HCT116 (cell line): ENCODE measurements around the gene AGER. TPM values are rescaled to one million over a fixed set of nuclear protein-coding genes. Genes with fewer than 3 reads are reported as not detected.

ENCODE experiments used
- ATAC-seq: fragments of 200-7000 bp; cut with Tn5 transposase; 2 replicates; pipeline ENCODE4 v1.9.1; 2020; ENCODE audit warnings: mild to moderate bottlenecking, moderate library complexity
- BruUV-seq: library from RNA; stranded (reverse); fragments of 400-500 nt; replicated peaks from 2 replicates; lab custom pipeline; 2021; lab: Mats Ljungman, UMichigan
- CTCF ChIA-PET: fragments of 300-600 bp; sonication (Branson Sonifier 250); formaldehyde crosslinking; loops from one replicate; lab custom pipeline; 2021; ENCODE audit warnings: antibody characterized with exemption; lab: Charles Lee
- POLR2A ChIA-PET: fragments of 300-600, 350-600 bp; sonication (Branson Sonifier 250); formaldehyde crosslinking; loops from one replicate; lab custom pipeline; 2021; ENCODE audit warnings: antibody characterized with exemption; lab: Charles Lee
- RAD21 ChIA-PET, 2 experiments: fragments of 300-600 bp; sonication (Branson Sonifier 250); formaldehyde crosslinking; loops; one replicate each; lab custom pipeline; 2023; ENCODE audit warnings: low total read pairs in 2 of 2; ENCODE audit not compliant: uncharacterized antibody in 2 of 2, unreplicated experiment in 2 of 2, low non-redundant PET in 1 of 2; lab: Charles Lee
- DNase-seq: peaks from one replicate; pipeline ENCODE4 v3.0.0-alpha.2; 2010; ENCODE audit warnings: low read depth, low spot score
- H2AFZ ChIP-seq: fragments of 200-600 bp; shearing (Covaris generic), sonication (generic); 2 replicates; pipeline ENCODE4 v1.6.1; 2017; ENCODE audit warnings: low read depth, mixed run types, mixed read lengths, antibody characterized with exemption, low read length; ENCODE audit not compliant: poor library complexity, severe bottlenecking
- H3K27ac ChIP-seq: 2 replicates; pipeline ENCODE4 v1.5.1; 2012; ENCODE audit warnings: low read depth, low read length
- H3K27me3 ChIP-seq: fragments of 200-600 bp; sonication (generic); 2 replicates; pipeline ENCODE4 v1.6.1; 2016; ENCODE audit warnings: mixed run types, low read length, mixed read lengths; ENCODE audit not compliant: insufficient read depth
- H3K36me3 ChIP-seq, 2 experiments: fragments of 200-500 bp in 1 of 2; fragments of 200-600 bp in 1 of 2; sonication (Bioruptor generic) in 1 of 2; sonication (generic) in 1 of 2; 2 replicates each; pipeline versions ENCODE4 v1.5.1 to v1.6.1; 2014 to 2016; ENCODE audit warnings: low read length in 2 of 2, inconsistent platforms in 1 of 2, mixed read lengths in 1 of 2, mixed run types in 1 of 2; ENCODE audit not compliant: insufficient read depth in 2 of 2, control insufficient read depth in 1 of 2
- H3K4me1 ChIP-seq, 2 experiments: fragments of 200-600 bp in 1 of 2; sonication (generic) in 1 of 2; 2 replicates each; pipeline versions ENCODE4 v1.5.1 to v1.6.1; 2012 to 2017; ENCODE audit warnings: low read length in 2 of 2, inconsistent platforms in 1 of 2, mild to moderate bottlenecking in 1 of 2, mixed read lengths in 1 of 2, mixed run types in 1 of 2, moderate library complexity in 1 of 2; ENCODE audit not compliant: insufficient read depth in 2 of 2, control insufficient read depth in 1 of 2
- H3K4me2 ChIP-seq: fragments of 200-600 bp; sonication (generic); 2 replicates; pipeline ENCODE4 v1.6.1; 2017; ENCODE audit warnings: mixed run types, low read length, mixed read lengths
- H3K4me3 ChIP-seq, 2 experiments: fragments of 200-600 bp in 1 of 2; sonication (generic) in 1 of 2; replicated peaks in 1 of 2; 2 replicates each; pipeline ENCODE4 v1.5.1; 2011 to 2016; ENCODE audit warnings: low read length in 2 of 2, control low read depth in 1 of 2, low read depth in 1 of 2, mild to moderate bottlenecking in 1 of 2, mixed read lengths in 1 of 2, mixed run types in 1 of 2
- H3K79me2 ChIP-seq: fragments of 200-600 bp; sonication (generic); 2 replicates; pipeline ENCODE4 v1.6.1; 2017; ENCODE audit warnings: mild to moderate bottlenecking, mixed run types, low read length, moderate library complexity, mixed read lengths; ENCODE audit not compliant: insufficient read depth
- H3K9ac ChIP-seq: fragments of 200-600 bp; sonication (generic); 2 replicates; pipeline ENCODE4 v1.6.1; 2016; ENCODE audit warnings: low read length, mixed read lengths
- H3K9me2 ChIP-seq: fragments of 200-600 bp; sonication (generic), shearing (Covaris generic); 2 replicates; pipeline ENCODE4 v1.6.1; 2017; ENCODE audit warnings: mixed run types, mild to moderate bottlenecking, moderate library complexity; ENCODE audit not compliant: insufficient read depth
- H3K9me3 ChIP-seq, 2 experiments: fragments of 200-500 bp in 1 of 2; fragments of 200-600 bp in 1 of 2; sonication (Bioruptor generic) in 1 of 2; sonication (generic) in 1 of 2; 2 replicates each; pipeline ENCODE4 v1.6.1; 2014 to 2017; ENCODE audit warnings: low read length in 2 of 2, mixed read lengths in 2 of 2, inconsistent platforms in 1 of 2, low read depth in 1 of 2, mild to moderate bottlenecking in 1 of 2, mixed run types in 1 of 2, moderate library complexity in 1 of 2; ENCODE audit not compliant: control insufficient read depth in 1 of 2, insufficient read depth in 1 of 2
- H4K20me1 ChIP-seq: fragments of 200-600 bp; sonication (generic), shearing (Covaris generic); 2 replicates; pipeline ENCODE4 v1.6.1; 2017; ENCODE audit warnings: mixed run types, mild to moderate bottlenecking, moderate library complexity; ENCODE audit not compliant: insufficient read depth
- CBX3 ChIP-seq: IDR thresholded peaks from 2 replicates; pipeline ENCODE4 v1.6.1; 2012; ENCODE audit warnings: low read depth
- EGR1 ChIP-seq: IDR thresholded peaks from 2 replicates; pipeline ENCODE4 v1.6.1; 2012; ENCODE audit warnings: low read depth
- ELF1 ChIP-seq: IDR thresholded peaks from 2 replicates; pipeline ENCODE4 v1.6.1; 2012; ENCODE audit warnings: low read depth, borderline replicate concordance
- EZH2 ChIP-seq: fragments of 200-600 bp; sonication (generic); IDR thresholded peaks from 2 replicates; pipeline ENCODE4 v1.6.1; 2017; ENCODE audit warnings: antibody characterized with exemption, mixed run types
- EZH2phosphoT487 ChIP-seq: fragments of 200-600 bp; IDR thresholded peaks from 2 replicates; pipeline ENCODE4 v1.6.1; 2018; ENCODE audit warnings: antibody characterized with exemption, borderline replicate concordance
- FOSL1 ChIP-seq: IDR thresholded peaks from 2 replicates; pipeline ENCODE4 v1.6.1; 2012; ENCODE audit warnings: low read depth
- JUND ChIP-seq: IDR thresholded peaks from 2 replicates; pipeline ENCODE4 v1.6.1; 2012
- POLR2A ChIP-seq: IDR thresholded peaks from 2 replicates; pipeline ENCODE4 v1.7.0; 2011; ENCODE audit warnings: borderline replicate concordance; ENCODE audit not compliant: insufficient read depth, insufficient read length; ENCODE audit errors: extremely low read depth
- RAD21 ChIP-seq: IDR thresholded peaks from 2 replicates; pipeline ENCODE4 v1.6.1; 2012; ENCODE audit warnings: low read depth, mild to moderate bottlenecking
- TCF7L2 ChIP-seq: IDR thresholded peaks from 2 replicates; pipeline ENCODE4 v1.7.0; 2011; ENCODE audit warnings: borderline replicate concordance, inconsistent platforms; ENCODE audit not compliant: insufficient read depth, insufficient read length; ENCODE audit errors: extremely low read depth
- ZFX ChIP-seq: fragments of 450-650 bp; IDR thresholded peaks from 2 replicates; pipeline ENCODE4 v1.6.1; 2017
- intact Hi-C: fragments of 100-400 bp; cut with micrococcal nuclease; formaldehyde crosslinking; loops from 2 replicates; pipeline ENCODE4 v1.10.0; 2022
- total RNA-seq: library from RNA; stranded (reverse); gene quantifications from one replicate; pipeline ENCODE4 v1.2.1, GENCODE V29; 2021; ENCODE audit not compliant: unreplicated experiment

AGER gene
- total RNA-seq, 1 experiment from 2014 or later, result 22.6 TPM

GRCh38 chr6:32147401-32148132 is 36.5 kb downstream of the AGER start:
- no peaks in the 10 kb centered on the region for H3K36me3 ChIP-seq
- intact Hi-C loops, result no loop called here
- H3K4me2 ChIP-seq, result no peak overlapping the region
- ChIA-PET POLR2A (no interaction called here), CTCF (no interaction called here), RAD21 (no interaction called here)
- no peak overlapping the region for H3K4me3 ChIP-seq
- no peaks in the 10 kb centered on the region for H3K79me2 ChIP-seq
- H3K9me2 ChIP-seq, result no peaks in the 10 kb centered on the region
- ATAC-seq (no peak), DNase-seq (no peak)
- no peaks in the 10 kb centered on the region for H3K27me3 ChIP-seq
- no peaks in the 10 kb centered on the region for H4K20me1 ChIP-seq
- peaks cover 4 to 6% of the 10 kb centered on the region in 2 experiments; a peak in 3 of 4 replicates for H3K4me1 ChIP-seq
- H2AFZ ChIP-seq, result no peak overlapping the region
- no TSS peak for BruUV-seq
- no peak for TF ChIP-seq FOSL1
- no peak for TF ChIP-seq EGR1
- no peak for TF ChIP-seq CBX3
- TF ChIP-seq JUND, result no peak
- TF ChIP-seq EZH2, result no peak
- no peak for TF ChIP-seq POLR2A
- TF ChIP-seq EZH2phosphoT487, result no peak
- H3K27ac ChIP-seq, result no peak overlapping the region
- no peak overlapping the region for H3K9ac ChIP-seq
- H3K9me3 ChIP-seq, result no peaks in the 10 kb centered on the region

- DNase-seq, result no peak
Observed at GRCh38 chr6:32146687-32147086, 37.4 kb downstream of the AGER start.

More at GRCh38 chr6:32146687-32147086, 37.4 kb downstream of the AGER start:
- CTCF ChIA-PET, result interaction anchor here (1.4 kb wide), 1 partner anchor 19 kb away, joined by 3 read pairs; the partner anchor contains the start of gene ATF6B
- no peak overlapping the region for H3K9ac ChIP-seq
- TF ChIP-seq JUND (no peak), EZH2phosphoT487 (no peak), TCF7L2 (no peak), CBX3 (no peak), ELF1 (no peak), EGR1 (no peak), RAD21 (no peak), ZFX (no peak)
- RAD21 ChIA-PET, result no interaction called here
- no peak for ATAC-seq
- no peak overlapping the region for H2AFZ ChIP-seq
- H3K9me3 ChIP-seq, result no peaks in the 10 kb centered on the region
- no peak overlapping the region for H3K27ac ChIP-seq
- no peak overlapping the region for H3K4me2 ChIP-seq
- no peaks in the 10 kb centered on the region for H3K79me2 ChIP-seq
- H3K4me3 ChIP-seq, result no peak overlapping the region
- H3K4me1 ChIP-seq, result no peaks in the 10 kb centered on the region
- no peaks in the 10 kb centered on the region for H3K9me2 ChIP-seq
- POLR2A ChIA-PET, result no interaction called here
- H3K27me3 ChIP-seq, result no peaks in the 10 kb centered on the region
- H4K20me1 ChIP-seq, result no peaks in the 10 kb centered on the region
- BruUV-seq, result no TSS peak
- no peaks in the 10 kb centered on the region for H3K36me3 ChIP-seq
- intact Hi-C loops, result no loop called here
